ENCODE measurements around the gene GFOD1. TPM values are rescaled to one million over a fixed set of nuclear protein-coding genes. Genes with fewer than 3 reads are reported as not detected.

GFOD1 gene
- polyA plus RNA-seq, 2 of the 4 experiments (the other 2 are of a cell fraction), result 2.7 to 3.5 TPM

DNA sequence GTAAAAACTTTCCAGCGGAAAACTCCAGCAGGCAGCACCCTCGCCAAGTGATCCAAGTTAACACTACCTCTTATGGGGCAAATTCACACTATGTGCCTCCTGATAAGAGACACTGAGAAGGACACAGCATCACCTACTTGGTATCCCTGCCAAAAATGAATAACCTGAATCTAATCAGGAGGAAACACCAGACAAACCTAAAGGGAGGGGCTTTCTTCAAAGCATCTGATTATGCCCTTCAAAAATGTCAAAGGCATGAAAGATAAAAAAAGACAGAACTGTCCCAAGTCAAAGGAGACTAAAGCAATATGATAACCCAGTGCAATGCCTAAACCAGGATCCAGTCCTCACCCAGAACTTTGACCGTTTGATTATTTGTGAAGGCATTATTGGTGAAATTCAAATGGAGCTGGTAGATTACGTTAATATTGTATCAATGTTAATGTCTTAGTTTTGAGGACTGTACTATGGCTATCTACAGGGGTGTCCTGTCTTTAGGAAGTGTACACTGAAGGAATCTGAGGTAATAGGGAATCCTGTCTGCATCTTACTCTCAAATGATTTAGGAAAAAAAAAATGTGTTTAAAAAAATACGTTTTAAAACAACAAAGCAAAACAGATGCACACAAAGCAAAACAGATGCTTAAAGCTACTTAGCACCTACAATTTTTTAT lies 167.4 kb downstream of the GFOD1 start:
- FAIRE-seq, result no peak
- CTCF ChIA-PET, result interaction anchor here (0.6 kb wide), 1 partner anchor 85 kb away, joined by 4 read pairs; no protein-coding TSS in a partner anchor

DNA sequence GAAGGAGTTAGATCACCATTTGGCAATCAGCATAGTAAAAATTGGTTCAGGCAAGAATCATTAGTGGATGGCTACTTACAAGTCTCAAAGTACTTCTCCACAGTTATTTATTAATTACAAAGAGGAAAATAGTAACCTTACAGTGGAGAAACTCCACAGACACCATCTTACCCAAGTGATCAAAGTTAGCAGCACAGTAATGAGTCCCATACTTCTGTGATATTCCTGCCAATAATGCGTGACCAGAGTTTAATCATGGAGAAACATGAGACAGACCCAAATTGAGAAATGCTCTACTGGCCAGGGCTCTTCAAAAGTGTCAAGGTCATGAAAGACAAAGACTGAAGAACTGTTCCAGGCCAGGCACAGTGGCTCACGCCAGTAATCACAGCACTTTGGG lies 168.6 kb downstream of the GFOD1 start:
- Histone ChIP-seq H3K4me1 (no peaks in the 10 kb centered on the region; the same call in 2 of the 3 replicates), H3K9me3 (no peaks in the 10 kb centered on the region), H3K27ac (no peak overlapping the region), H3K4me2 (no peak overlapping the region), H3K4me3 (no peak overlapping the region)
- CTCF ChIA-PET, result no interaction called here
- no peak for TF ChIP-seq SMC3 (IDR thresholded peaks at IDR 0.05)
- no peak for TF ChIP-seq ZC3H11A (IDR thresholded peaks at IDR 0.05)
- TF ChIP-seq FOXS1 (CRISPR knock-in tag; IDR thresholded peaks at IDR 0.05), result no peak
- TF ChIP-seq HOXB5 (CRISPR knock-in tag; IDR thresholded peaks at IDR 0.05), result no peak
- no peak for TF ChIP-seq KDM1A (IDR thresholded peaks at IDR 0.05; ENCODE audit: low read depth)
- TF ChIP-seq NPAS2 (CRISPR knock-in tag; IDR thresholded peaks at IDR 0.05; ENCODE audit: borderline replicate concordance), result no peak
- TF ChIP-seq, protein P1, sequence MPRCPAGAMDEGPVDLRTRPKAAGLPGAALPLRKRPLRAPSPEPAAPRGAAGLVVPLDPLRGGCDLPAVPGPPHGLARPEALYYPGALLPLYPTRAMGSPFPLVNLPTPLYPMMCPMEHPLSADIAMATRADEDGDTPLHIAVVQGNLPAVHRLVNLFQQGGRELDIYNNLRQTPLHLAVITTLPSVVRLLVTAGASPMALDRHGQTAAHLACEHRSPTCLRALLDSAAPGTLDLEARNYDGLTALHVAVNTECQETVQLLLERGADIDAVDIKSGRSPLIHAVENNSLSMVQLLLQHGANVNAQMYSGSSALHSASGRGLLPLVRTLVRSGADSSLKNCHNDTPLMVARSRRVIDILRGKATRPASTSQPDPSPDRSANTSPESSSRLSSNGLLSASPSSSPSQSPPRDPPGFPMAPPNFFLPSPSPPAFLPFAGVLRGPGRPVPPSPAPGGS (IDR thresholded peaks at IDR 0.05), result no peak
- TF ChIP-seq, protein P2, sequence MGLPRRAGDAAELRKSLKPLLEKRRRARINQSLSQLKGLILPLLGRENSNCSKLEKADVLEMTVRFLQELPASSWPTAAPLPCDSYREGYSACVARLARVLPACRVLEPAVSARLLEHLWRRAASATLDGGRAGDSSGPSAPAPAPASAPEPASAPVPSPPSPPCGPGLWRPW (IDR thresholded peaks at IDR 0.05), result no peak
- no peak for TF ChIP-seq HOXA7 (CRISPR knock-in tag; IDR thresholded peaks at IDR 0.05)
- TF ChIP-seq, protein P3, sequence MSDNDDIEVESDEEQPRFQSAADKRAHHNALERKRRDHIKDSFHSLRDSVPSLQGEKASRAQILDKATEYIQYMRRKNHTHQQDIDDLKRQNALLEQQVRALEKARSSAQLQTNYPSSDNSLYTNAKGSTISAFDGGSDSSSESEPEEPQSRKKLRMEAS (IDR thresholded peaks at IDR 0.05), result no peak
- TF ChIP-seq, protein P4, sequence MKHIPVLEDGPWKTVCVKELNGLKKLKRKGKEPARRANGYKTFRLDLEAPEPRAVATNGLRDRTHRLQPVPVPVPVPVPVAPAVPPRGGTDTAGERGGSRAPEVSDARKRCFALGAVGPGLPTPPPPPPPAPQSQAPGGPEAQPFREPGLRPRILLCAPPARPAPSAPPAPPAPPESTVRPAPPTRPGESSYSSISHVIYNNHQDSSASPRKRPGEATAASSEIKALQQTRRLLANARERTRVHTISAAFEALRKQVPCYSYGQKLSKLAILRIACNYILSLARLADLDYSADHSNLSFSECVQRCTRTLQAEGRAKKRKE (CRISPR knock-in tag; IDR thresholded peaks at IDR 0.05; ENCODE audit: low read depth), result no peak
- no peak for TF ChIP-seq BHLHE40 (IDR thresholded peaks at IDR 0.05; ENCODE audit: low read depth, low read length)
- no peak for TF ChIP-seq JUNB (IDR thresholded peaks at IDR 0.05)
- TF ChIP-seq, protein P5, sequence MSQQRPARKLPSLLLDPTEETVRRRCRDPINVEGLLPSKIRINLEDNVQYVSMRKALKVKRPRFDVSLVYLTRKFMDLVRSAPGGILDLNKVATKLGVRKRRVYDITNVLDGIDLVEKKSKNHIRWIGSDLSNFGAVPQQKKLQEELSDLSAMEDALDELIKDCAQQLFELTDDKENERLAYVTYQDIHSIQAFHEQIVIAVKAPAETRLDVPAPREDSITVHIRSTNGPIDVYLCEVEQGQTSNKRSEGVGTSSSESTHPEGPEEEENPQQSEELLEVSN (IDR thresholded peaks at IDR 0.05; ENCODE audit: borderline replicate concordance, low read depth), result no peak
- no peak for TF ChIP-seq FOSB (CRISPR knock-in tag; IDR thresholded peaks at IDR 0.05)
- TF ChIP-seq ZSCAN20 (CRISPR knock-in tag; IDR thresholded peaks at IDR 0.05), result no peak
- no peak for TF ChIP-seq CBX8 (IDR thresholded peaks at IDR 0.05)
- TF ChIP-seq RARB (CRISPR knock-in tag; IDR thresholded peaks at IDR 0.05), result no peak
- TF ChIP-seq CHD2 (IDR thresholded peaks at IDR 0.05; ENCODE audit: low read length, partially characterized antibody), result no peak
- WGBS (ENCODE audit: missing lambda C conversion rate), result 100% methylated on average over 2 of the region's 2 CpGs
- no peak for ATAC-seq
- FAIRE-seq, result no peak
- POLR2A ChIA-PET, result interaction anchor here (0.6 kb wide), 1 partner anchor 107 kb away, joined by 3 read pairs; no protein-coding TSS in a partner anchor
- no peak for DNase-seq (ENCODE audit: low read depth in 1 of 2, low spot score in 1 of 2)

More for the DNA sequence above, 167.4 kb downstream of the GFOD1 start:
- Histone ChIP-seq H3K4me3 (no peak overlapping the region), H3K4me1 (no peaks in the 10 kb centered on the region; the same call in 2 of the 3 replicates), H3K9me3 (no peaks in the 10 kb centered on the region), H3K4me2 (no peak overlapping the region), H3K27ac (no peak overlapping the region)
- TF ChIP-seq PHF8 (IDR thresholded peaks at IDR 0.05; ENCODE audit: borderline replicate concordance, low read depth), result no peak
- no peak for TF ChIP-seq RARB (CRISPR knock-in tag; IDR thresholded peaks at IDR 0.05)
- no peak for TF ChIP-seq HOXB13 (CRISPR knock-in tag; IDR thresholded peaks at IDR 0.05; ENCODE audit: low read depth)
- TF ChIP-seq, protein P1 (IDR thresholded peaks at IDR 0.05), result no peak
- no peak for TF ChIP-seq CHD2 (IDR thresholded peaks at IDR 0.05; ENCODE audit: low read length, partially characterized antibody)
- TF ChIP-seq GATA3 (IDR thresholded peaks at IDR 0.05; ENCODE audit: borderline replicate concordance), result no peak
- TF ChIP-seq ZSCAN20 (CRISPR knock-in tag; IDR thresholded peaks at IDR 0.05), result no peak
- TF ChIP-seq FOXS1 (CRISPR knock-in tag; IDR thresholded peaks at IDR 0.05), result no peak
- no peak for TF ChIP-seq JUN (IDR thresholded peaks at IDR 0.05)
- TF ChIP-seq POLR2AphosphoS2 (conservative IDR thresholded peaks at IDR 0.05; ENCODE audit: low read length), result no peak
- TF ChIP-seq HEYL (CRISPR knock-in tag; IDR thresholded peaks at IDR 0.05), result no peak
- no peak for TF ChIP-seq NPAS2 (CRISPR knock-in tag; IDR thresholded peaks at IDR 0.05; ENCODE audit: borderline replicate concordance)
- TF ChIP-seq, protein P4 (CRISPR knock-in tag; IDR thresholded peaks at IDR 0.05; ENCODE audit: low read depth), result no peak
- no peak for TF ChIP-seq KDM1A (IDR thresholded peaks at IDR 0.05; ENCODE audit: low read depth)
- TF ChIP-seq RFX5 (IDR thresholded peaks at IDR 0.05), result no peak
- 85% methylated on average over 5 of the region's 5 CpGs for WGBS (ENCODE audit: missing lambda C conversion rate)
- POLR2A ChIA-PET, result interaction anchor here (0.6 kb wide), 1 partner anchor 16 kb away, joined by 5 read pairs; no protein-coding TSS in a partner anchor
- no peak for ATAC-seq
- DNase-seq (ENCODE audit: low read depth in 1 of 2, low spot score in 1 of 2), result no peak

Measured in A549 (cell line).